Suprapubic skin (tissue), 4 donors: ENCODE data around the gene TXNIP. TPM values are rescaled to one million over a fixed set of nuclear protein-coding genes. Genes with fewer than 3 reads are reported as not detected.

Experiments
- DNase-seq, 2 donors: peaks; one replicate each; pipeline ENCODE4 v3.0.0-alpha.2; 2019; ENCODE audit warnings: low spot score in 2 of 2
- H3K27ac ChIP-seq: fragments of 200-600 bp; sonication (generic); one replicate; pipeline ENCODE4 v1.5.1; 2019
- H3K27me3 ChIP-seq: fragments of 200-600 bp; sonication (generic); one replicate; pipeline ENCODE4 v1.5.1; 2019
- H3K36me3 ChIP-seq: fragments of 200-600 bp; sonication (generic); one replicate; pipeline ENCODE4 v1.5.1; 2019
- H3K4me1 ChIP-seq: fragments of 200-600 bp; sonication (generic); one replicate; pipeline ENCODE4 v1.5.1; 2019
- H3K4me3 ChIP-seq: fragments of 200-600 bp; sonication (generic); one replicate; pipeline ENCODE4 v1.5.1; 2019; ENCODE audit warnings: mild to moderate bottlenecking
- H3K9me3 ChIP-seq: fragments of 200-600 bp; sonication (generic); one replicate; pipeline ENCODE4 v1.5.1; 2019
- CTCF ChIP-seq, 2 donors: fragments of 200-600 bp in 1 of 2; fragments of 450-650 bp in 1 of 2; sonication (generic) in 1 of 2; IDR thresholded peaks; one replicate each; pipeline ENCODE4 v1.5.1; 2016 to 2019; ENCODE audit warnings: antibody characterized with exemption in 2 of 2, mild to moderate bottlenecking in 1 of 2, moderate library complexity in 1 of 2
- EP300 ChIP-seq: sonication (generic); formaldehyde crosslinking; IDR thresholded peaks from one replicate; pipeline ENCODE4 v1.6.1; 2017; ENCODE audit warnings: antibody characterized with exemption
- POLR2A ChIP-seq, 2 donors: fragments of 450-650 bp; IDR thresholded peaks; one replicate each; pipeline ENCODE4 v1.6.1; 2017; ENCODE audit warnings: antibody characterized with exemption in 2 of 2, mild to moderate bottlenecking in 2 of 2, moderate library complexity in 2 of 2
- POLR2AphosphoS5 ChIP-seq, 3 donors: sonication (generic); formaldehyde crosslinking; IDR thresholded peaks; one replicate each; pipeline ENCODE4 v1.6.1; 2017; ENCODE audit warnings: antibody characterized with exemption in 3 of 3
- WGBS: methylation state at CpG from one replicate; pipeline ENCODE4 v1.1.5; 2018; 5-methylcytosine and 5-hydroxymethylcytosine counted together
- total RNA-seq, 4 donors: library from RNA; depleted of rRNA; stranded (reverse); fragments of >200 nt; gene quantifications; one replicate each; pipeline ENCODE4 v1.1.0, GENCODE V29; 2016

TXNIP gene
- total RNA-seq, 4 donors from 2014 or later, result 2,326 to 8,649 (median 2,541) TPM

- DNase-seq, result no peak
- TF ChIP-seq CTCF (IDR thresholded peaks at IDR 0.05) (no peak), EP300 (no peak), POLR2AphosphoS5 (IDR thresholded peaks at IDR 0.05) (no peak), POLR2A (IDR thresholded peaks at IDR 0.05) (no peak)
- Histone ChIP-seq H3K36me3 (no peaks in the 10 kb centered on the region), H3K9me3 (no peaks in the 10 kb centered on the region), H3K4me1 (peaks cover 23% of the 10 kb centered on the region), H3K27me3 (no peaks in the 10 kb centered on the region), H3K4me3 (no peak overlapping the region), H3K27ac (peak overlapping the region; percentile 82)
- WGBS, result 79% methylated on average over 8 of the region's 8 CpGs
Observed at GRCh38 chr1:146007489-146008133, 11.2 kb upstream of the TXNIP start.

- no peak overlapping the region for H3K4me3 ChIP-seq
- H3K27me3 ChIP-seq, result no peaks in the 10 kb centered on the region
- WGBS, result 60% methylated on average over 2 of the region's 2 CpGs
- TF ChIP-seq POLR2A (IDR thresholded peaks at IDR 0.05) (no peak), CTCF (IDR thresholded peaks at IDR 0.05) (no peak), EP300 (no peak), POLR2AphosphoS5 (IDR thresholded peaks at IDR 0.05) (no peak)
- H3K9me3 ChIP-seq, result no peaks in the 10 kb centered on the region
- DNase-seq, result peak; percentile 32 to 59
- H3K27ac ChIP-seq, result peak overlapping the region; percentile 70
- no peaks in the 10 kb centered on the region for H3K36me3 ChIP-seq
- peaks cover 59% of the 10 kb centered on the region for H3K4me1 ChIP-seq
Observed at GRCh38 chr1:146001709-146002108, 5.3 kb upstream of the TXNIP start.

- Histone ChIP-seq H3K4me3 (peak overlapping the region; percentile 76), H3K4me1 (peaks cover 47% of the 10 kb centered on the region), H3K27ac (peak overlapping the region; percentile 99), H3K36me3 (peaks cover 14% of the 10 kb centered on the region), H3K27me3 (no peaks in the 10 kb centered on the region), H3K9me3 (no peaks in the 10 kb centered on the region)
- no peak for TF ChIP-seq EP300
- peak in 1 of 2 donors; percentile 16 for TF ChIP-seq POLR2A (IDR thresholded peaks at IDR 0.05)
- TF ChIP-seq CTCF (IDR thresholded peaks at IDR 0.05), result no peak
- TF ChIP-seq POLR2AphosphoS5 (IDR thresholded peaks at IDR 0.05), result peak in 1 of 3 donors; percentile 46
- 17% methylated on average over 5 of the region's 5 CpGs for WGBS
- peak; percentile 53 to 65 for DNase-seq
Observed at GRCh38 chr1:145999321-146000024, 3.1 kb upstream of the TXNIP start.

- H3K36me3 ChIP-seq, result peaks cover 32% of the 10 kb centered on the region
- H3K4me3 ChIP-seq, result peak overlapping the region; percentile 76
- no peak for TF ChIP-seq POLR2AphosphoS5 (IDR thresholded peaks at IDR 0.05)
- H3K27me3 ChIP-seq, result no peaks in the 10 kb centered on the region
- 6% methylated on average over 3 of the region's 3 CpGs for WGBS
- no peaks in the 10 kb centered on the region for H3K9me3 ChIP-seq
- peak overlapping the region; percentile 99 for H3K27ac ChIP-seq
- peak; percentile 41 to 62 for DNase-seq
- H3K4me1 ChIP-seq, result peaks cover 58% of the 10 kb centered on the region
Observed at GRCh38 chr1:145997718-145998023, 1.3 kb upstream of the TXNIP start.

- H3K4me1 ChIP-seq, result peaks cover 60% of the 10 kb centered on the region
Observed at GRCh38 chr1:145997016-145997717, 788 bp upstream of the TXNIP start.

More at GRCh38 chr1:145997016-145997717, 788 bp upstream of the TXNIP start:
- H3K4me3 ChIP-seq, result peak overlapping the region; percentile 76
- H3K36me3 ChIP-seq, result peaks cover 33% of the 10 kb centered on the region
- peak in 1 of 2 donors; percentile 43 for TF ChIP-seq POLR2A (IDR thresholded peaks at IDR 0.05)
- TF ChIP-seq CTCF (IDR thresholded peaks at IDR 0.05), result no peak
- no peak for TF ChIP-seq EP300
- peak in 2 of 3 donors; percentile 36 to 89 for TF ChIP-seq POLR2AphosphoS5 (IDR thresholded peaks at IDR 0.05)
- no peaks in the 10 kb centered on the region for H3K9me3 ChIP-seq
- peak overlapping the region; percentile 99 for H3K27ac ChIP-seq
- DNase-seq, result peak; percentile 80 to 88
- no peaks in the 10 kb centered on the region for H3K27me3 ChIP-seq
- WGBS, result 7% methylated on average over 12 of the region's 12 CpGs
